Activated T-cell treated with anti-CD3 and anti-CD28 coated beads, Interleukin-2, amount 50 U/mL, for 4 hours (primary cell): ENCODE results near the gene RBMX. TPM values are rescaled to one million over a fixed set of nuclear protein-coding genes. Genes with fewer than 3 reads are reported as not detected.
"Not testable (repeated sequence)": the region's sequence is repeated elsewhere in the genome, so short reads cannot be mapped to it uniquely, and the experiment has no call there.

Experiments used
- ATAC-seq, 2 donors: fragments of 200-7000 bp; cut with Tn5 transposase; one replicate each; pipeline ENCODE4 v1.10.0; 2021
- DNase-seq: peaks from one replicate; pipeline ENCODE4 v3.0.0-alpha.2; 2020
- H3K27me3 Mint-ChIP-seq: one replicate; pipeline ENCODE4 v1.8.0; 2021; ENCODE audit warnings: low read depth, mixed read lengths
- H3K36me3 Mint-ChIP-seq: one replicate; pipeline ENCODE4 v1.8.0; 2022; ENCODE audit warnings: mixed read lengths; ENCODE audit not compliant: insufficient read depth
- H3K4me1 Mint-ChIP-seq: one replicate; pipeline ENCODE4 v1.8.0; 2021; ENCODE audit warnings: low read depth, mixed read lengths
- H3K4me3 Mint-ChIP-seq: one replicate; pipeline ENCODE4 v1.8.0; 2021; ENCODE audit warnings: mild to moderate bottlenecking, moderate library complexity, mixed read lengths
- H3K9me3 Mint-ChIP-seq: one replicate; pipeline ENCODE4 v1.8.0; 2021; ENCODE audit warnings: mixed read lengths
- total RNA-seq, 3 donors: library from RNA; stranded (reverse); gene quantifications; one replicate each; pipeline ENCODE4 v1.2.1, GENCODE V29; 2021

RBMX gene
- 100 to 1,000 TPM; 395 to 431 (median 415) TPM for total RNA-seq

DNA sequence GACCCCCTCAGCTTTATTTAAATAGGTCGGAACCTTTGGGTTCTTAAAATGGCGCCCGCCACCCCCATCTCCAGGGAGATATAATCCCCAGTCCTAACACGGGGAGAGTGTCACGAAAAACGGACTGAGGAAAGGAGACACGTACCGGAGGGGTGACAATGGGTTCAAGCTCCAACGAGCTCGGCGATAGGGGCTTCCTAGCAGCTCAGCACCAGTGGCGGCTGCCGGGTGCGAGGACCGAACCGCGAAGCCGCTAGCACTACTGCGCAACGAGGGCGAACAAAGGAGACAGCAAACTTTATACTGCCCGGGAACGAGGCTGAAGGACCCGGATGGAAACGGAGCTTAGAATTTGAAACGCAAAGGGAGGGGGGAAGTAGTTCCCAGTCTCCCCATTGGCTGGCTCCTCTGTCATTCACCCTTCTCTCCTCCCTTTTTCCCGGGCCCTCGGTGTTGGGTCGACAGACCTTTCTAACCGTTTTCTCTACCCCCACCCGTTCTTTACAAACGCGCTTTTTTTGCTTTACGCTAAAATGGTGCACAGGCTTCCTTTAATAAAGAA, at the start of gene RBMX:
Gene RBMX, minus strand, starts transcription at position 274 of the 562 bp plus-strand sequence. CDS start 1,298 bp downstream, outside the sequence.
- DNase-seq (peak; percentile 86), ATAC-seq (peak; percentile 88 to 92)
- Mint-ChIP-seq H3K36me3 (peaks cover 17% of the 10 kb centered on the region), H3K4me1 (peaks cover 13% of the 10 kb centered on the region), H3K9me3 (no peaks in the 10 kb centered on the region), H3K27me3 (no peaks in the 10 kb centered on the region), H3K4me3 (peak within 1 kb of the TSS; percentile 96)

DNA sequence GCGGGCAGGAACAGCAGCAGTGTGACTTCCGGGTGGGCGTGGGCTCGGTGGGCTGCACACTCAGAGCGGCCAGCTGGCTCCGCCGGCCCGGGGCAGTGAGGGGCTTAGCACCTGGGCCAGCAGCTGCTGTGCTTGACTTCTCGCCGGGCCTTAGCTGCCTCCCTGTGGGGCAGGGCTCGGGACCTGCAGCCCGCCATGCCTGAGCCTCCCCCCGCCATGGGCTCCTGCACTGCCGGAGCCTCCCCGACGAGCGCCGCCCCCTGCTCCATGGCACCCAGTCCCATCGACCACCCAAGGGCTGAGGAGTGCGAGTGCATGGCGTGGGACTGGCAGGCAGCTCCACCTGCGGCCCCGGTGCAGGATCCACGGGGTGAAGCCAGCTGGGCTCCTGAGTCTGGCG, 40.9 kb upstream of the RBMX start:
- H3K27me3 Mint-ChIP-seq, result not testable (repeated sequence)

DNA sequence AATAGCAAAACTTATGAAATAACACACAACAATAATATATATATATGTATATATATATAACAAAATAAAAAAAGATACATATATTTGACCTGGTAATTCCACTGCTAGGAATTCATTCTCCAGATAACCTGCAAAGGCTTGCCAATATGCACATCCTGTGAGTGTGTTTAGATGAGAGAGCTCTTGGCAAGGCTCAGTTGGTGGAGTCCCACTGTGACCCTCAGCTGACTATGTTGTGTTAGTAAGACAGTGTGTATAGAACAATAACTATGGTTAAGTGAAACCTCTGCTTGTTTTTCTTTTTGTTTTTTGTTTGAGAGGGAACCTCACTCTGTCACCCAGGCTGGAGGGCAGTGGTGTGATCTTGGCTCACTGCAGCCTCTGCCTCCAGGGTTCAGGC, 39.5 kb upstream of the RBMX start:
- no peak for ATAC-seq
- Mint-ChIP-seq H3K27me3 (no peaks in the 10 kb centered on the region), H3K4me1 (peaks cover under 1% of the 10 kb centered on the region), H3K36me3 (peaks cover 6% of the 10 kb centered on the region), H3K4me3 (no peak overlapping the region), H3K9me3 (no peaks in the 10 kb centered on the region)
- DNase-seq, result no peak

More for the DNA sequence above, 40.9 kb upstream of the RBMX start:
- not testable (repeated sequence) for H3K9me3 Mint-ChIP-seq, ATAC-seq, H3K4me1 Mint-ChIP-seq, H3K36me3 Mint-ChIP-seq, DNase-seq, H3K4me3 Mint-ChIP-seq

DNA sequence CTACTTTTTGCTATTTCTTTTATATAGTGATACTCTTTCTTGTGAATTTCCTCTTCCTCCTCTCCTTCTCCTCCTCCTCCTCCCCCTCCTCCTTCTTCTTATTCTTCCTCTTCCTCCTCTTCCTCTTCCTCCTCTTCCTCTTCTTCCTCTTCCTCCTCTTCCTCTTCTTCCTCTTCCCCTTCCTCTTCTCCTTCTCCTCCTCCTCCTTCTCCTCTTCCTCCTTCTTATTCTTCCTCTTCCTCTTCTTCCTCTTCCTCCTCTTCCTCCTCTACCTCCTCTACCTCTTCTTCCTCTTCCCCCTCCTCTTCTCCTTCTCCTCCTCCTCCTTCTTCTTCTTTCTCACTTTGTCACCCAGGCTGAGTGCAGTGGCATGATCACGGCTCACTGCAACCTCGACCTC, 36.3 kb upstream of the RBMX start:
- Mint-ChIP-seq H3K27me3 (no peaks in the 10 kb centered on the region), H3K36me3 (peaks cover 1% of the 10 kb centered on the region), H3K4me3 (no peak overlapping the region), H3K4me1 (peaks cover 1% of the 10 kb centered on the region), H3K9me3 (no peaks in the 10 kb centered on the region)
- ATAC-seq, result no peak
- DNase-seq, result no peak

DNA sequence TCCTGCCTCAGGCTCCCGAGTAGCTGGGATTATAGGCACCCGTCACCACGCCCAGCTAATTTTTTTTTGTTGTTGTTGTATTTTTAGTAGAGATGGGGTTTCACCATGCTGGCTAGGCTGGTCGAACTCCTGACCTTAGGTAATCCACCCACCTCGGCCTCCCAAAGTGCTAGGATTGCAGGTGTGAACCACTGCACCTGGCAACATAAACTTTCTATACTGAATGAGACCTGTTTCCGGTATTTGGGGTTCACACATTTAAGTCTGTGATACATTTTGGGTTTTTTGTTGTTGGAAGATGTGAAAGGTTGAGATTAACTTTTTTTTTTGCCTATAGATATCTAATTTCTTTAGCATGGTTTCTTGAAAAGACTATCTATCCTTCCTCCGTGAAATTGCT, 31.1 kb upstream of the RBMX start:
- not testable (repeated sequence) for DNase-seq, H3K27me3 Mint-ChIP-seq, H3K9me3 Mint-ChIP-seq, H3K36me3 Mint-ChIP-seq, ATAC-seq
- Mint-ChIP-seq H3K4me1 (peaks cover 14% of the 10 kb centered on the region), H3K4me3 (peak overlapping the region; percentile 61)

DNA sequence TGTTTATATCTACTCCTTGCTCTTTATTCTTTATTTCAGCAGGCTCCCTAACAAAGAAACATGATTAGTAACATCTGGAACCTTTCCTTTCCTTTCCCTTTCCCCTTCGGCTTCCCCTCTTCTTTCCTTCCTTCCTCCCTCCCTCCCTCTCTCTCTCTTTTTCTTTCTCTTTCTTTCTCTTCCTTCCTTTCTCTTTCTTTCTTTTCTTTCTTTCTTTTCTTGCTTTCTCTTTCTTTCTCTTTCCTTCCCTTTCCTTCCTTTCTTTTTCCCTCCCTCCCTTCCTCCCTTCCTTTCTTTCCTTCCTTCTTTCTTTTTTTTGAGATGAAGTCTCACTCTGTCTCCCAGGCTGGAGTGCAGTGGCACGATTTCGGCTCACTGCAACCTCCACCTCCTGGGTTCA, 30.7 kb upstream of the RBMX start:
- H3K36me3 Mint-ChIP-seq, result peaks cover 1% of the 10 kb centered on the region
- no peaks in the 10 kb centered on the region for H3K27me3 Mint-ChIP-seq
- peak overlapping the region; percentile 61 for H3K4me3 Mint-ChIP-seq
- no peak for DNase-seq
- ATAC-seq, result no peak
- H3K4me1 Mint-ChIP-seq, result peaks cover 14% of the 10 kb centered on the region
- no peaks in the 10 kb centered on the region for H3K9me3 Mint-ChIP-seq

DNA sequence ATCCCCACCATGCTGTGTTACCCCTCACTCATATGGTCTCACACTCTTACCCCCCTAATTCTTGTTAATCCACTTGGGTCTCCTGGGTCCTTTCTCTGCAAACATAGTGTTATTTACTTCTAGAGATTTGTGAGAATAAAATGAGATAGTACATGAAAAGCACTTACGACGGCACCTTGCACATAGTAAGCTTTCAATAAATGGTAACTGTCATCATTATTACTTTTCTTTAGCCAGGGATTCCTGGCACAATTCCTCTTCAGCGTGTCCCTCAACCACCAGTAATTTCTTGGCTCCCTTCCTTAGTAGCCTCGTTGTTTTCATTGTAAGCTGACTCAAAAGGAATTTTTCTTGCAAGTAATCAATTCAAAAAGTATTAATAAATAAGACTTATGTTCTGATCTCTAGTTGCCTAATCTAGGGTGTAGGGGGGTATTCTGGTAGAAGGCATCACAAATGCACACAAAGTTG, 30.1 kb upstream of the RBMX start:
- Mint-ChIP-seq H3K27me3 (no peaks in the 10 kb centered on the region), H3K9me3 (no peaks in the 10 kb centered on the region), H3K4me3 (peak overlapping the region; percentile 90), H3K4me1 (peaks cover 14% of the 10 kb centered on the region), H3K36me3 (no peaks in the 10 kb centered on the region)
- DNase-seq (no peak), ATAC-seq (no peak)

DNA sequence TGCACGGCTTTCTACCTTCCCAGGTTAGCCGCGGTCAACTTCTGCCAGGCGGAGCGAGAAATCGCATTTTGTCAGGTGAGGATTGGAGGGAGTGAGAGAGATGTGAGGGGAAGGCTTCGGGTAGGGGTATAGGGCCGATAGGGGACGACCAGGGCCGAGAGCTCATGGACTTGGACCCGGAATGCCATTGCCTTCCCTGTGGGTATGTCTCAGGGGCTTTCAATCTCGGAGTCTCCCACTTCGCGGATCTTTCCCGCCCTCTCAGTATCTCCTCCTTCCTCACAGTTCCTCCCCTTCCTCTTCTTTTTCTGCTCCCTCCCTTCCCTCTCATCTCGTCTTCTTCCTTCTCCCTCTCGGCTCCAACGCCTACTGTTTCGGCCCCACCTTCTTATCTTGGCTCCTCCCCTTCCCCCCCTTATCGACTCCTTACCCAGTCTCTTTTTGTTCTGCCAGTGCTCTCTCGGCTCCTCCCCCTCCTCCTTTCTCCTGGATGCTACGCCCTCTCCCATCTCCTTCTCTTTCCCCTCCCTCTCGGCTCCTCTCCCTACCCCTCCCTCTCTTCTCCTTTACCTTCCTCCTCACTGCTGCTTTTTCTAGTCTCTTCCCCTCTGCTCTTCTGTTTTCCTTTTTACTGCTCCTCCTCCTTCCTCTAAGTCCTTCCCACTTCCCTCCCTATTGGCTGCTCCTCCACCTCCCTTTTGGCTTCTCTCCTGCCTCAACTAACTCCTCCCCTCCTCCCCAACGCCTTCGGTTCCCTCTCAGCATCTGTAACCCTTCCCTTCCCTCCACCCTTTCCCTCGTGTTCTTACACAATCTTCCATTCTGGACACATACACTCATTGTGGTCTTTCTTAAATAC, 29.4 kb upstream of the RBMX start:
- Mint-ChIP-seq H3K4me3 (peak overlapping the region; percentile 90), H3K9me3 (no peaks in the 10 kb centered on the region), H3K36me3 (no peaks in the 10 kb centered on the region), H3K4me1 (peaks cover 14% of the 10 kb centered on the region), H3K27me3 (no peaks in the 10 kb centered on the region)
- ATAC-seq (peak; percentile 64 to 69), DNase-seq (peak; percentile 49)

DNA sequence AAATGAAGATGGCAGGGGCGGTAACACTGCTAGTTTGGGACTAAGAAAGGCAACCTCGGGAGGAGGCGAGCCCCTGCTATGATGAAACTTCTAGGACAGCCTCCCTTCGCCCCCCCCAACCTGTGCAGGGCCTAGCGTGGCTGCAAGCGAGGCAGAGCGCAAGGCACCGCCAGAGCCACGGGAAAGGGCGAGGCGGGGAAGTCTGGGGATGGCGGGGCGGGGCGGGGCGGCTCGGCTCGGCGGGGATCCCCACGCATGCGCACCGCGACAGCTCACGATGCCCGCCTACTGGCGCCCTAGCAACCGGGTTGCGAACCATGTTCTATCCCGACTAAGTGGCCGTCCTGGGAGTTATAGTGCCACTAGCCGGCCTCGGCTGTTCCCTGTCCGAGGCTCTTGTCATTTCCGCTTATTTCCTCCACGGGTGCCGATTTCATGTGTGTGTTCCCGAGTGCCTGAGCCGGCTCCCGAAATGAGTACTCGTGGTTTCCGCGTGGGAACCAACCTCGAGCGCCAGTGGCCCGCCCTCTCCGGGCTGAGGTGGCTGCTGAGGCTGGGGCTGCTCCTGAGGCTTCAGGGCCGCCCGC, 28.7 kb upstream of the RBMX start:
- H3K4me3 Mint-ChIP-seq, result peak overlapping the region; percentile 90
- H3K4me1 Mint-ChIP-seq, result peaks cover 14% of the 10 kb centered on the region

DNA sequence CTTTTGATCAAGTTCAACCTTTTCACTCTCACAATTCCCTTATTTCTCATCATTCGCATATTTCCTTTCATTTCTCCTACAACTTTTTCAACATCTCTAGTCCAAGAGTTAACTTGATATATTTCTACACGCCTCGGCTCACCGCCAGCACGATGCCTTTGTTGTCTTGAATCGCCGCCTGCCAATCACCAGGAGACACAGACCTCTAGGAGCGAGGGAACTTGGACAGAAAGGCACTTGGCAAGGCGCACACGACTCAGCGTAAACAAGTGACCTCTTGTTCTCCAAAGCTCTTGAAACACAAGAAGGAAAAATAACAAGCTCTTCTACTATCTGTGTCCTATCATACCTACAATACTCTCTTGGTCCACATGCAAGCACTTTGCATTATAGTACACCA, 27.1 kb upstream of the RBMX start:
- Mint-ChIP-seq H3K27me3 (no peaks in the 10 kb centered on the region), H3K4me1 (peaks cover 14% of the 10 kb centered on the region), H3K4me3 (no peak overlapping the region), H3K36me3 (no peaks in the 10 kb centered on the region), H3K9me3 (no peaks in the 10 kb centered on the region)
- DNase-seq (no peak), ATAC-seq (no peak)

More for the DNA sequence above, 28.7 kb upstream of the RBMX start:
- no peaks in the 10 kb centered on the region for H3K27me3 Mint-ChIP-seq
- H3K36me3 Mint-ChIP-seq, result no peaks in the 10 kb centered on the region
- peak; percentile 82 for ATAC-seq
- DNase-seq, result peak; percentile 73
- no peaks in the 10 kb centered on the region for H3K9me3 Mint-ChIP-seq

DNA sequence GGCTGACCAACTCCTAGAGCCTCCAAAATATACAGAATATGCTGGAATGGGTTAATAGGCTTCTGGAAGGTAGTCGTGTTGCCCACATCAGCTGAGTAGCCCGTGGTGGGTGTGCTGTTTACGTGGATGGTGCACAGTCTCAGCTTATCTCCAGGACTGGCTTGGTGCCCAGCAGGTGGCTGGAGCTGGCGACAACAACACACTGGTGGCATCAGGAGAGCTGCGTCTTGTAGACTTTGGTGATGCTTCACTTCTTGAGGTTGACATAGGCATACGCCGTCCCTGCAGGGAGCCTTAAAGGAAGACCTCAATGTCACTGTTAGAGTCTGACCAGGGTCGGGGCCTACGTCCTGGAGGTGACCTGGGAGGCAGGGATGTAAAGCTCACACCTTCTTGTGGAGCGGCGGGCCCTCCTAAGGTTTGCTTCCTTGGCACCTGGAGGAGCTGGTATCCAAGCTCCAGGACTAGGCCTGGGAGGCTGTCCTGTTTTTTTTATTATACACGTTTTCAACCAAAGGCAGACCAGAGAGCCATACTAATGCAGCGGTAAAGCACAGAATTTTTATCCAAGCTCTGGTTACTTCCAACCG, 26.5 kb upstream of the RBMX start:
- H3K9me3 Mint-ChIP-seq, result no peaks in the 10 kb centered on the region
- H3K4me3 Mint-ChIP-seq, result no peak overlapping the region
- no peaks in the 10 kb centered on the region for H3K36me3 Mint-ChIP-seq
- no peaks in the 10 kb centered on the region for H3K27me3 Mint-ChIP-seq
- peaks cover 14% of the 10 kb centered on the region for H3K4me1 Mint-ChIP-seq
- DNase-seq (no peak), ATAC-seq (no peak)

DNA sequence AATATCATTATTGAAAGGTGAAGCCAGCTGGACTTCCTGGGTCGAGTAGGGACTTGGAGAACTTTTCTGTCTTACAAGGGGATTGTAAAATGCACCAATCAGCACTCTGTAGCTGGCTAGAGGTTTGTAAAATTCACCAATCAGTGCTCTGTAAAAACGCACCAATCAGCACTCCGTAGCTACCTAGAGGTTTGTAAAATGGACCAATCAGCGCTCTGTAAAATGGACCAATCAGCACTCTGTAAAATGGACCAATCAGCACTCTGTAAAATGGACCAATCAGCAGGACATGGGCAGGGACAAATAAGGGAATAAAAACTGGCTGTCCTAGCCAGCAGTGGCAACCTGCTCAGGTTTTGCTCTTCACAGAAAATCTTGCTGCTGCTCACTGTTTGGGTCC, 23.5 kb upstream of the RBMX start:
- not testable (repeated sequence) for H3K27me3 Mint-ChIP-seq, H3K4me3 Mint-ChIP-seq

DNA sequence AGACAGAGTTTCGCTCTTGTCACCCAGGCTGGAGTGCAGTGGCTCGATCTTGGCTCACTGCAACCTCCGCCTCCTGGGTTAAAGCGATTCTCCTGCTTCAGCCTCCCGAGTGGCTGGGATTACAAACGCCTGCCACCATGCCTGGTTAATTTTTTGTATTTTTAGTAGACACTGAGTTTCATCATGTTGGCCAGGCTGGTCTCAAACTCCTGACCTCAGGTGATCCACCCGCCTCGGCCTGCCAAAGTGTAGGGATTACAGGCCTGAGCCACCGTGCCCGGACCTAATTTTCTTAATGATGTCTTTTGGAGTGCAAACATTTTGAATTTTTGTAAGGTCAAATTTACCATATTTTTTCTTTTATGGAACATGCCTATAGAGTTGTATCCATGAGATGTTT, 19.5 kb upstream of the RBMX start:
- H3K36me3 Mint-ChIP-seq, DNase-seq, H3K27me3 Mint-ChIP-seq, H3K4me3 Mint-ChIP-seq, H3K4me1 Mint-ChIP-seq, ATAC-seq, H3K9me3 Mint-ChIP-seq: not testable (repeated sequence)

More for the DNA sequence above, 23.5 kb upstream of the RBMX start:
- not testable (repeated sequence) for H3K4me1 Mint-ChIP-seq, H3K36me3 Mint-ChIP-seq, H3K9me3 Mint-ChIP-seq, DNase-seq, ATAC-seq

DNA sequence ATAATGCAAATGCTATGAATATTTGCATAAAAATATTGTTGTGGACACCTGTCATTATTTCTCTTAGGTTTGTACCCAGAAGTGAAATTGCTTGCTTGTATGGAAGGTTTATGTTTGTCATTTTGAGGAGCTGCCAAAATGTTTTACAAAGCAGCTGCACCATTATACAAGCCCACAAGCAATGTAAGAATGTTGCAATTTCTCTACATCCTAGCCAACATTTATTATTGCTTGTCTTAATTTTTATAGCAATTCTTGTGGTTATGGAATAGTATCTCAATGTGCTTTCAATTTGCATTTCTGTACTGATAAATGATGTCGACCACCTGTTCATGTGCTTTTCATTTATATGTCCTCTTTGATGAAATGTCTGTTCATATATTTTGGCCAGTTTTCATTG, 18.7 kb upstream of the RBMX start:
- ATAC-seq (no peak), DNase-seq (no peak)
- Mint-ChIP-seq H3K4me1 (no peaks in the 10 kb centered on the region), H3K4me3 (no peak overlapping the region), H3K27me3 (no peaks in the 10 kb centered on the region), H3K36me3 (no peaks in the 10 kb centered on the region), H3K9me3 (no peaks in the 10 kb centered on the region)
